ENCODE measurements around the gene CCDC102B. TPM values are rescaled to one million over a fixed set of nuclear protein-coding genes. Genes with fewer than 3 reads are reported as not detected.

The CCDC102B gene
- total and polyA plus RNA-seq, 12 donors = 2.7 to 16.7 (median 8.6) TPM

DNA sequence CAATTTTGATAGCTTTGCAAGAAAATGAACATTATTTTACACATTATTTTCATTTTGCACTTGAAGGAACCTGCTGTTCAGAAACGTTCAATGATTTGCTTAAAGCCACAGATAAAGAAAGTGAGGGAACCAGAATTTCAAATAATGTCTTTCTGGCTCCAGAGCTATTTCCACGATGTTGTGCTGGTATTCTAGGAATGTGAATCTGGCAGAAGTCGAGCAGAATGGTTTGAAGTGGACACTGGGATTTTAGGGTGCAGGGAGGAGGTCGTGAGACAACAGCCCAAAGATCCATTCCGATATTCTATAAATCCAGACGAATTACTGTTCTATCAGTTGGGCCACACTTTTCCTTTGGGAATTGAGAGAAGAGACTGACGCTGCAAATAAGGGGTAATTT, 2.2 kb downstream of the CCDC102B start:
- no peak overlapping the region for H3K4me3 ChIP-seq
- no peaks in the 10 kb centered on the region for H3K36me3 ChIP-seq (replicated peaks in 1 of 2)
- H3K27ac ChIP-seq = no peak overlapping the region
- H3K27me3 ChIP-seq = no peaks in the 10 kb centered on the region
- intact Hi-C loops (cut with DNase I) = no loop called here
- 48 to 52% (median 49%) methylated on average over 7 of the region's 7 CpGs for WGBS, 4 donors
- no peak for DNase-seq
- TF ChIP-seq POLR2A (IDR thresholded peaks at IDR 0.05) = no peak
- TF ChIP-seq, protein P1, sequence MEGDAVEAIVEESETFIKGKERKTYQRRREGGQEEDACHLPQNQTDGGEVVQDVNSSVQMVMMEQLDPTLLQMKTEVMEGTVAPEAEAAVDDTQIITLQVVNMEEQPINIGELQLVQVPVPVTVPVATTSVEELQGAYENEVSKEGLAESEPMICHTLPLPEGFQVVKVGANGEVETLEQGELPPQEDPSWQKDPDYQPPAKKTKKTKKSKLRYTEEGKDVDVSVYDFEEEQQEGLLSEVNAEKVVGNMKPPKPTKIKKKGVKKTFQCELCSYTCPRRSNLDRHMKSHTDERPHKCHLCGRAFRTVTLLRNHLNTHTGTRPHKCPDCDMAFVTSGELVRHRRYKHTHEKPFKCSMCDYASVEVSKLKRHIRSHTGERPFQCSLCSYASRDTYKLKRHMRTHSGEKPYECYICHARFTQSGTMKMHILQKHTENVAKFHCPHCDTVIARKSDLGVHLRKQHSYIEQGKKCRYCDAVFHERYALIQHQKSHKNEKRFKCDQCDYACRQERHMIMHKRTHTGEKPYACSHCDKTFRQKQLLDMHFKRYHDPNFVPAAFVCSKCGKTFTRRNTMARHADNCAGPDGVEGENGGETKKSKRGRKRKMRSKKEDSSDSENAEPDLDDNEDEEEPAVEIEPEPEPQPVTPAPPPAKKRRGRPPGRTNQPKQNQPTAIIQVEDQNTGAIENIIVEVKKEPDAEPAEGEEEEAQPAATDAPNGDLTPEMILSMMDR (IDR thresholded peaks at IDR 0.05) = no peak
- no peaks in the 10 kb centered on the region for H3K4me1 ChIP-seq (replicated peaks in 1 of 2)
- H3K9me3 ChIP-seq (replicated peaks in 1 of 3) = no peaks in the 10 kb centered on the region

DNA sequence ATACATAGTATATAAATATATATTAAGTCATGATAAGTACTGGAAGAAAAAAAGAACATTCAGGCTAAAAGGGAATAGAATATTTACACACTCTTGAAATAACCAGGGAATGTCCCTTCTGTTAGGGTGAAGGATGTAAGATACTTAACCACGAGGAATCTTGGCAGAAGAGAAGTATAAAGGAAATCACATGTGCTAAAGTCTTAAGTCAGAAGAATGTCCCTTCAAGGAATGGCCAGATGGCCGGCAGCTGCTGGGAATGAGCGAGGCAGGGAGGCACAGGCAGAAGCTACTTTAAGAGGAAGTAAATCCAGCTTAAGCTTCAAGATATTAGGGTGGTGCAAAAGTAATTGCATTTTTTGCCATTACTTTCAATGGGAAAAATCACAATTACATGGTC, 5.5 kb downstream of the CCDC102B start:
- DNase-seq = peak; percentile 2 to 76 (median 38)
- H3K27me3 ChIP-seq = no peaks in the 10 kb centered on the region
- 44 to 64% (median 49%) methylated on average over 3 of the region's 3 CpGs for WGBS, 4 donors
- H3K36me3 ChIP-seq (replicated peaks in 1 of 2) = no peaks in the 10 kb centered on the region
- no peaks in the 10 kb centered on the region for H3K9me3 ChIP-seq (replicated peaks in 1 of 3)
- no peaks in the 10 kb centered on the region for H3K4me1 ChIP-seq (replicated peaks in 1 of 2)
- TF ChIP-seq, protein P1 (IDR thresholded peaks at IDR 0.05) = no peak
- no peak for TF ChIP-seq POLR2A (IDR thresholded peaks at IDR 0.05)
- no peak overlapping the region for H3K4me3 ChIP-seq
- intact Hi-C loops (cut with DNase I) = no loop called here
- H3K27ac ChIP-seq = peak overlapping the region in 1 of 5 donors; percentile 29

DNA sequence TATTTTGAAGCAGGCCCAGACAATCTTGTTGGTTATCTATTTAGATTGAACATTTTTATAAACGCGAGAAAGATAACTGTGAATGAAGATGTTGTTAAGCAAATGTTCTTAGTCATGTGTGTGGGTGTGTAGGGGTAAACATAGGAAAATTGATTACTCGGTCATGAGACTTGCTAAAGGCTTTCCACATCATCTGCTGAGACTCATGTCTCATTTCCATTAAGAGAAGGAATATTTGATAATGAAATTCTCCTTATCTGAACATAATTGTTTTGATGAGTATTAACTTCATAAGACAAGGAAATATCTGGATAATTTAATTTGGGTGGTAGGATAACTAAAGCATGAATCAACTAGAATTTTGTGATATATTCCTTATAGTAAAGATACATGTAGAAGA, 19.7 kb downstream of the CCDC102B start:
- intact Hi-C loops (cut with DNase I) = no loop called here
- no peak overlapping the region for H3K27ac ChIP-seq
- H3K4me3 ChIP-seq = no peak overlapping the region
- H3K9me3 ChIP-seq (replicated peaks in 1 of 3) = no peaks in the 10 kb centered on the region
- no peaks in the 10 kb centered on the region for H3K27me3 ChIP-seq
- WGBS, 4 donors = 55 to 69% (median 64%) methylated on average over 3 of the region's 3 CpGs
- H3K4me1 ChIP-seq (replicated peaks in 1 of 2) = no peaks in the 10 kb centered on the region
- DNase-seq = no peak
- TF ChIP-seq, protein P1 (IDR thresholded peaks at IDR 0.05) = no peak
- TF ChIP-seq POLR2A (IDR thresholded peaks at IDR 0.05) = no peak
- no peaks in the 10 kb centered on the region for H3K36me3 ChIP-seq (replicated peaks in 1 of 2)

DNA sequence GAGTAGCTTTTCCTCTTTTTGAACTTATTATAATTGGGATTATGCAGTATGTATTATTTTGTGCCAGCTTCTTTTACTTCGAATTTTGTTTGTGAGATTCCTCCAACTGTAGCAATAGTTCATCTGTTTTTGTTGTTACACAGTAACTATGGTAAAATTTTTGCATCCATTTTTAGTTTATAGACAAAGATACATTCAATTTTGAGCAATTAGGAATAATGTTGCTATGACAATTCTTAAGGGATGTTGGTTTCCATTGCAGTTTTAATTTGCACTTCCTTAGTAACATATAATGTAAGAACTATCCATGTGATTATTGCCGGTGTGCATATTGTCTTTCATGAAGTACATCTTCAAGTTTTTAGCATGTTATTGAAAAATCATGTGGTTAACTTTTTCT, 20.7 kb downstream of the CCDC102B start:
- Histone ChIP-seq H3K4me3 (no peak overlapping the region), H3K9me3 (replicated peaks in 1 of 3) (no peaks in the 10 kb centered on the region), H3K4me1 (replicated peaks in 1 of 2) (no peaks in the 10 kb centered on the region), H3K27ac (no peak overlapping the region), H3K27me3 (no peaks in the 10 kb centered on the region), H3K36me3 (replicated peaks in 1 of 2) (no peaks in the 10 kb centered on the region)
- intact Hi-C loops (cut with DNase I) = no loop called here
- no peak for TF ChIP-seq POLR2A (IDR thresholded peaks at IDR 0.05)
- TF ChIP-seq, protein P1 (IDR thresholded peaks at IDR 0.05) = no peak
- no peak for DNase-seq
- 44 to 87% (median 54%) methylated on average over 2 of the region's 2 CpGs for WGBS, 4 donors
